SK-N-SH treated with all-trans-retinoic acid at 6 μM for 48 hours (cell line): Measurements from ENCODE around the gene TSN.
A peak's percentile ranks its signal among the peaks of the same experiment; 100 is the strongest.
"Not testable (repeated sequence)": the region's sequence is repeated elsewhere in the genome, so short reads cannot be mapped to it uniquely, and the experiment has no call there.

ENCODE experiments used
- ATAC-seq: fragments of 200-7000 bp; cut with Tn5 transposase; 3 replicates; pipeline ENCODE4 v1.9.1; 2020; ENCODE audit warnings: mild to moderate bottlenecking, moderate library complexity
- ARNTL ChIP-seq: fragments of 450-650 bp; formaldehyde crosslinking; IDR thresholded peaks from 2 replicates; pipeline ENCODE4 v1.5.0; 2020; ENCODE audit warnings: low read depth, mild to moderate bottlenecking, moderate library complexity, borderline replicate concordance
- BACH2 ChIP-seq: fragments of 250-450 bp; sonication (Bioruptor Pico); IDR thresholded peaks from 2 replicates; pipeline ENCODE4 v1.9.0; 2021; ENCODE audit warnings: mild to moderate bottlenecking, borderline replicate concordance
- CSDC2 ChIP-seq: fragments of 250-450 bp; sonication (Bioruptor Pico); IDR thresholded peaks from 2 replicates; pipeline ENCODE4 v1.5.0; 2020; ENCODE audit warnings: mild to moderate bottlenecking, moderate library complexity
- ESRRG ChIP-seq: fragments of 250-450 bp; sonication (Bioruptor Pico); IDR thresholded peaks from 2 replicates; pipeline ENCODE4 v1.6.1; 2021; ENCODE audit warnings: mild to moderate bottlenecking
- GLIS3 ChIP-seq: fragments of 250-450 bp; sonication (Bioruptor Pico); IDR thresholded peaks from 2 replicates; pipeline ENCODE4 v1.5.0; 2020; ENCODE audit warnings: mild to moderate bottlenecking, moderate library complexity
- ISL1 ChIP-seq: fragments of 250-450 bp; sonication (Bioruptor Pico); IDR thresholded peaks from 2 replicates; pipeline ENCODE4 v2.1.2; 2022; ENCODE audit warnings: mild to moderate bottlenecking, moderate library complexity
- OSR1 ChIP-seq: fragments of 250-450 bp; sonication (Bioruptor Pico); IDR thresholded peaks from 2 replicates; pipeline ENCODE4 v1.8.0; 2022; ENCODE audit warnings: moderate library complexity, mild to moderate bottlenecking, inconsistent platforms
- PPARA ChIP-seq: fragments of 250-450 bp; sonication (Bioruptor Pico); IDR thresholded peaks from 2 replicates; pipeline ENCODE4 v1.5.0; 2020; ENCODE audit warnings: mild to moderate bottlenecking, borderline replicate concordance
- RARB ChIP-seq: fragments of 250-450 bp; sonication (Bioruptor Pico); IDR thresholded peaks from 2 replicates; pipeline ENCODE4 v1.8.0; 2021; ENCODE audit warnings: mild to moderate bottlenecking, moderate library complexity
- TCF4 ChIP-seq: fragments of 250-450 bp; sonication (Bioruptor Pico); IDR thresholded peaks from 2 replicates; pipeline ENCODE4 v1.8.0; 2021; ENCODE audit warnings: mild to moderate bottlenecking, moderate library complexity, borderline replicate concordance
- ZC3H10 ChIP-seq: fragments of 250-450 bp; sonication (Bioruptor Pico); IDR thresholded peaks from 2 replicates; pipeline ENCODE4 v1.5.1; 2021; ENCODE audit warnings: mild to moderate bottlenecking, moderate library complexity
- ZFP3 ChIP-seq: fragments of 250-450 bp; sonication (Bioruptor Pico); IDR thresholded peaks from 2 replicates; pipeline ENCODE4 v1.5.0; 2020; ENCODE audit warnings: mild to moderate bottlenecking, moderate library complexity
- ZFP30 ChIP-seq: fragments of 450-650 bp; formaldehyde crosslinking; IDR thresholded peaks from 2 replicates; pipeline ENCODE4 v1.5.0; 2022; ENCODE audit warnings: mild to moderate bottlenecking, moderate library complexity
- ZNF565 ChIP-seq: fragments of 450-650 bp; formaldehyde crosslinking; conservative IDR thresholded peaks from 2 replicates; pipeline ENCODE4 v1.5.0; 2020; ENCODE audit warnings: low read depth, mild to moderate bottlenecking, moderate library complexity
- ZNF70 ChIP-seq: fragments of 450-650 bp; formaldehyde crosslinking; IDR thresholded peaks from 2 replicates; pipeline ENCODE4 v1.5.0; 2020; ENCODE audit warnings: mild to moderate bottlenecking, moderate library complexity
- ZNF8 ChIP-seq: fragments of 450-650 bp; formaldehyde crosslinking; IDR thresholded peaks from 2 replicates; pipeline ENCODE4 v1.5.0; 2020; ENCODE audit warnings: mild to moderate bottlenecking, moderate library complexity
- TF ChIP-seq, protein P1 (sequence below): fragments of 250-450 bp; sonication (Bioruptor Pico); IDR thresholded peaks from 2 replicates; pipeline ENCODE4 v1.5.0; 2020; ENCODE audit warnings: mild to moderate bottlenecking, moderate library complexity
- TF ChIP-seq, protein P2 (sequence below): fragments of 250-450 bp; sonication (Bioruptor Pico); IDR thresholded peaks from 2 replicates; pipeline ENCODE4 v1.5.1; 2021; ENCODE audit warnings: mild to moderate bottlenecking, moderate library complexity
- TF ChIP-seq, protein P3 (sequence below): fragments of 250-450 bp; sonication (Bioruptor Pico); IDR thresholded peaks from 2 replicates; pipeline ENCODE4 v1.5.1; 2020; ENCODE audit warnings: low read depth, mild to moderate bottlenecking, moderate library complexity
- TF ChIP-seq, protein P4 (sequence below): fragments of 250-450 bp; sonication (Bioruptor Pico); IDR thresholded peaks from 2 replicates; pipeline ENCODE4 v1.8.0; 2021; ENCODE audit warnings: low read depth, mild to moderate bottlenecking, moderate library complexity, borderline replicate concordance

TSN gene

DNA sequence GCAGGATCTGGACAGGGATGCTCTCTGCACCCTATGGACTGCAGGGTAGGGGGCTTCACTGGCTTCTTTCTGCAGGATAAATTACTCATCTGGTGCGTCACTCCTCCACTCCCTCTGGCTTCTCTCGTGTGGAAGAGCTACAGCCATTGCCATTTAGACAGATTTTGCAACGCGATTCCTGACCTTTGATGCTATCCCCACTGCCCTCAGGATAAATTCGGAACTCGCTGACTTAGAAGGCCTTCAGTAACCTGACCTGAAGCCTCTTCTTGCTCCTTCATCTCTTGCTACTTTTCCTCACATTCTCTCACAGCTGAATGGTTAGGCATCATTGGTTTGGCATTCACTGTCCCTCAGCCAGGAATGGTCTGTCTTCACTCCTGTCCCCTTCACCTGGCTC lies 24.1 kb upstream of the TSN start:
- TF ChIP-seq, protein P1, sequence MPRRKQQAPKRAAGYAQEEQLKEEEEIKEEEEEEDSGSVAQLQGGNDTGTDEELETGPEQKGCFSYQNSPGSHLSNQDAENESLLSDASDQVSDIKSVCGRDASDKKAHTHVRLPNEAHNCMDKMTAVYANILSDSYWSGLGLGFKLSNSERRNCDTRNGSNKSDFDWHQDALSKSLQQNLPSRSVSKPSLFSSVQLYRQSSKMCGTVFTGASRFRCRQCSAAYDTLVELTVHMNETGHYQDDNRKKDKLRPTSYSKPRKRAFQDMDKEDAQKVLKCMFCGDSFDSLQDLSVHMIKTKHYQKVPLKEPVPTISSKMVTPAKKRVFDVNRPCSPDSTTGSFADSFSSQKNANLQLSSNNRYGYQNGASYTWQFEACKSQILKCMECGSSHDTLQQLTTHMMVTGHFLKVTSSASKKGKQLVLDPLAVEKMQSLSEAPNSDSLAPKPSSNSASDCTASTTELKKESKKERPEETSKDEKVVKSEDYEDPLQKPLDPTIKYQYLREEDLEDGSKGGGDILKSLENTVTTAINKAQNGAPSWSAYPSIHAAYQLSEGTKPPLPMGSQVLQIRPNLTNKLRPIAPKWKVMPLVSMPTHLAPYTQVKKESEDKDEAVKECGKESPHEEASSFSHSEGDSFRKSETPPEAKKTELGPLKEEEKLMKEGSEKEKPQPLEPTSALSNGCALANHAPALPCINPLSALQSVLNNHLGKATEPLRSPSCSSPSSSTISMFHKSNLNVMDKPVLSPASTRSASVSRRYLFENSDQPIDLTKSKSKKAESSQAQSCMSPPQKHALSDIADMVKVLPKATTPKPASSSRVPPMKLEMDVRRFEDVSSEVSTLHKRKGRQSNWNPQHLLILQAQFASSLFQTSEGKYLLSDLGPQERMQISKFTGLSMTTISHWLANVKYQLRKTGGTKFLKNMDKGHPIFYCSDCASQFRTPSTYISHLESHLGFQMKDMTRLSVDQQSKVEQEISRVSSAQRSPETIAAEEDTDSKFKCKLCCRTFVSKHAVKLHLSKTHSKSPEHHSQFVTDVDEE (CRISPR knock-in tag), result no peak
- TF ChIP-seq PPARA (CRISPR knock-in tag) (no peak), RARB (CRISPR knock-in tag) (no peak), OSR1 (CRISPR knock-in tag) (no peak), ESRRG (CRISPR knock-in tag) (no peak), ZC3H10 (CRISPR knock-in tag) (no peak), ZFP30 (no peak), ZNF8 (no peak), ISL1 (no peak), ZNF565 (CRISPR knock-in tag) (no peak), BACH2 (CRISPR knock-in tag) (no peak), ARNTL (CRISPR knock-in tag) (no peak), ZNF70 (CRISPR knock-in tag) (no peak), TCF4 (CRISPR knock-in tag) (no peak), CSDC2 (CRISPR knock-in tag) (no peak), ZFP3 (no peak), GLIS3 (no peak)
- TF ChIP-seq, protein P2, sequence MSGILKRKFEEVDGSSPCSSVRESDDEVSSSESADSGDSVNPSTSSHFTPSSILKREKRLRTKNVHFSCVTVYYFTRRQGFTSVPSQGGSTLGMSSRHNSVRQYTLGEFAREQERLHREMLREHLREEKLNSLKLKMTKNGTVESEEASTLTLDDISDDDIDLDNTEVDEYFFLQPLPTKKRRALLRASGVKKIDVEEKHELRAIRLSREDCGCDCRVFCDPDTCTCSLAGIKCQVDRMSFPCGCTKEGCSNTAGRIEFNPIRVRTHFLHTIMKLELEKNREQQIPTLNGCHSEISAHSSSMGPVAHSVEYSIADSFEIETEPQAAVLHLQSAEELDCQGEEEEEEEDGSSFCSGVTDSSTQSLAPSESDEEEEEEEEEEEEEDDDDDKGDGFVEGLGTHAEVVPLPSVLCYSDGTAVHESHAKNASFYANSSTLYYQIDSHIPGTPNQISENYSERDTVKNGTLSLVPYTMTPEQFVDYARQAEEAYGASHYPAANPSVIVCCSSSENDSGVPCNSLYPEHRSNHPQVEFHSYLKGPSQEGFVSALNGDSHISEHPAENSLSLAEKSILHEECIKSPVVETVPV (CRISPR knock-in tag), result no peak
- TF ChIP-seq, protein P3, sequence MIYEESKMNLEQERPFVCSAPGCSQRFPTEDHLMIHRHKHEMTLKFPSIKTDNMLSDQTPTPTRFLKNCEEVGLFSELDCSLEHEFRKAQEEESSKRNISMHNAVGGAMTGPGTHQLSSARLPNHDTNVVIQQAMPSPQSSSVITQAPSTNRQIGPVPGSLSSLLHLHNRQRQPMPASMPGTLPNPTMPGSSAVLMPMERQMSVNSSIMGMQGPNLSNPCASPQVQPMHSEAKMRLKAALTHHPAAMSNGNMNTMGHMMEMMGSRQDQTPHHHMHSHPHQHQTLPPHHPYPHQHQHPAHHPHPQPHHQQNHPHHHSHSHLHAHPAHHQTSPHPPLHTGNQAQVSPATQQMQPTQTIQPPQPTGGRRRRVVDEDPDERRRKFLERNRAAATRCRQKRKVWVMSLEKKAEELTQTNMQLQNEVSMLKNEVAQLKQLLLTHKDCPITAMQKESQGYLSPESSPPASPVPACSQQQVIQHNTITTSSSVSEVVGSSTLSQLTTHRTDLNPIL, result no peak
- ATAC-seq, result no peak

DNA sequence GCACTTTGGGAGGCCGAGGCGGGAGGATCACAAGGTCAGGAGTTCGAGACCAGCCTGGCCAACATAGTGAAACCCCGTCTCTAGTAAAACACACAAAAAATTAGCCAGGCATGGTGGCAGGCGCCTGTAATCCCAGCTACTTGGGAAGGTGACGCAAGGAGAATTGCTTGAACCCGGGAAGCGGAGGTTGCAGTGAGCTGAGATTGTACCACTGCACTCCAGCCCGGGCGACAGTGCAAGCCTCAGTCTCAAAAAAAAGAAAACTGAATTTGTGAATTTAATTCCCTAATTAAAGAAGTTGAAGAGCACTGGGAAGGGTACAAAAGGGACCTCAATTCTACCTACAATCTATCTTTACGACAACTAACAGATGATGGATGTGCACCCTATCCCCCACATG lies 20.9 kb upstream of the TSN start:
- ATAC-seq, result not testable (repeated sequence)

GRCh38 chr2:121735518-121736074 lies 19.9 kb upstream of the TSN start:
- peak; percentile 19; the same call in 2 of the 3 replicates for ATAC-seq
- TF ChIP-seq PPARA (CRISPR knock-in tag) (no peak), OSR1 (CRISPR knock-in tag) (no peak), ARNTL (CRISPR knock-in tag) (no peak), ZFP30 (no peak), CSDC2 (CRISPR knock-in tag) (no peak), RARB (CRISPR knock-in tag) (no peak), ZNF70 (CRISPR knock-in tag) (no peak)
- TF ChIP-seq, protein P2 (CRISPR knock-in tag), result no peak
- TF ChIP-seq, protein P4, sequence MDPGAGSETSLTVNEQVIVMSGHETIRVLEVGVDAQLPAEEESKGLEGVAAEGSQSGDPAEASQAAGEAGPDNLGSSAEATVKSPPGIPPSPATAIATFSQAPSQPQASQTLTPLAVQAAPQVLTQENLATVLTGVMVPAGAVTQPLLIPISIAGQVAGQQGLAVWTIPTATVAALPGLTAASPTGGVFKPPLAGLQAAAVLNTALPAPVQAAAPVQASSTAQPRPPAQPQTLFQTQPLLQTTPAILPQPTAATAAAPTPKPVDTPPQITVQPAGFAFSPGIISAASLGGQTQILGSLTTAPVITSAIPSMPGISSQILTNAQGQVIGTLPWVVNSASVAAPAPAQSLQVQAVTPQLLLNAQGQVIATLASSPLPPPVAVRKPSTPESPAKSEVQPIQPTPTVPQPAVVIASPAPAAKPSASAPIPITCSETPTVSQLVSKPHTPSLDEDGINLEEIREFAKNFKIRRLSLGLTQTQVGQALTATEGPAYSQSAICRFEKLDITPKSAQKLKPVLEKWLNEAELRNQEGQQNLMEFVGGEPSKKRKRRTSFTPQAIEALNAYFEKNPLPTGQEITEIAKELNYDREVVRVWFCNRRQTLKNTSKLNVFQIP (CRISPR knock-in tag), result no peak
- TF ChIP-seq, protein P3, result no peak
